Measurements from ENCODE around the gene CHD3. TPM values are rescaled to one million over a fixed set of nuclear protein-coding genes. Genes with fewer than 3 reads are reported as not detected.

Gene CHD3
- total RNA-seq, 1 donor from 2014 or later, result 129 TPM

DNA sequence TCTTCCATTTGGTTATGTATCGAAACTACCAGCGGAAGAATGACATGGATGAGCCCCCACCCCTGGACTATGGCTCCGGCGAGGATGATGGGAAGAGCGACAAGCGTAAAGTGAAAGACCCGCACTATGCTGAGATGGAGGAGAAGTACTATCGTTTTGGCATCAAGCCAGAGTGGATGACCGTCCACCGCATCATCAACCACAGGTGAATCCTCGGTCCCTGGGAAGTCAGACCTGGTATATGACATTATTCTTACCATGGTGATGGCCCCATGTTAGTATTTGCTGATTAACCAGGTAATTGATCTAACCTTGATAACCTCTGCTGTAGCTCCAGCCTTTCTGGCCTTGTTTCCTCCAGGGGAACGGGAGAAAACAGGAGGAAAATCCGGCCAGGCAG lies 8.5 kb downstream of the CHD3 start:
- Mint-ChIP-seq H3K27ac (ENCODE audit: unreplicated experiment) (no peak overlapping the region), H3K4me1 (ENCODE audit: low read depth) (no peaks in the 10 kb centered on the region), H3K27me3 (ENCODE audit: low read depth) (no peaks in the 10 kb centered on the region), H3K9me3 (ENCODE audit: low read depth) (no peaks in the 10 kb centered on the region), H3K36me3 (ENCODE audit: low read depth) (peaks cover 60% of the 10 kb centered on the region), H3K4me3 (ENCODE audit: unreplicated experiment) (no peak overlapping the region)
- no peak for DNase-seq (ENCODE audit: low spot score)
- TF ChIP-seq, protein P1, sequence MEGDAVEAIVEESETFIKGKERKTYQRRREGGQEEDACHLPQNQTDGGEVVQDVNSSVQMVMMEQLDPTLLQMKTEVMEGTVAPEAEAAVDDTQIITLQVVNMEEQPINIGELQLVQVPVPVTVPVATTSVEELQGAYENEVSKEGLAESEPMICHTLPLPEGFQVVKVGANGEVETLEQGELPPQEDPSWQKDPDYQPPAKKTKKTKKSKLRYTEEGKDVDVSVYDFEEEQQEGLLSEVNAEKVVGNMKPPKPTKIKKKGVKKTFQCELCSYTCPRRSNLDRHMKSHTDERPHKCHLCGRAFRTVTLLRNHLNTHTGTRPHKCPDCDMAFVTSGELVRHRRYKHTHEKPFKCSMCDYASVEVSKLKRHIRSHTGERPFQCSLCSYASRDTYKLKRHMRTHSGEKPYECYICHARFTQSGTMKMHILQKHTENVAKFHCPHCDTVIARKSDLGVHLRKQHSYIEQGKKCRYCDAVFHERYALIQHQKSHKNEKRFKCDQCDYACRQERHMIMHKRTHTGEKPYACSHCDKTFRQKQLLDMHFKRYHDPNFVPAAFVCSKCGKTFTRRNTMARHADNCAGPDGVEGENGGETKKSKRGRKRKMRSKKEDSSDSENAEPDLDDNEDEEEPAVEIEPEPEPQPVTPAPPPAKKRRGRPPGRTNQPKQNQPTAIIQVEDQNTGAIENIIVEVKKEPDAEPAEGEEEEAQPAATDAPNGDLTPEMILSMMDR (IDR thresholded peaks at IDR 0.05), result no peak

DNA sequence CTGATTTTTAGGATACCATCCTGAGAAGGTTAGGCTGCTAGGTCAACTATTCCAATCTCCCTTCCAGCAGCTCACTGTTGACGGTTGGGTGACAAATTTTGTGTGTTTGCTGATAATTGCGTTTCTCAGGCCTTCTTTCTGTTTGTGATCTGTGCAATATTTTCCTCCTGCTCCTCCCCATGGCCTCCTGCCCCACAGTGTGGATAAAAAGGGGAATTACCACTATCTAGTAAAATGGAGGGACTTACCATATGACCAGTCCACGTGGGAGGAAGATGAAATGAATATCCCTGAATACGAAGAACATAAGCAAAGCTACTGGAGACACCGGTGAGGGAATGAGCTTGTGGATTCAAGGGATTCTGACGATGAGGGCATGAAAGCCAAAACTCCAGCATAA lies 9.2 kb downstream of the CHD3 start:
- H3K36me3 Mint-ChIP-seq (ENCODE audit: low read depth), result peaks cover 64% of the 10 kb centered on the region
- no peak overlapping the region for H3K4me3 Mint-ChIP-seq (ENCODE audit: unreplicated experiment)
- peak overlapping the region; percentile 23 for H3K27ac Mint-ChIP-seq (ENCODE audit: unreplicated experiment)
- no peak for DNase-seq (ENCODE audit: low spot score)
- TF ChIP-seq, protein P1 (IDR thresholded peaks at IDR 0.05), result peak; percentile 67
- H3K9me3 Mint-ChIP-seq (ENCODE audit: low read depth), result no peaks in the 10 kb centered on the region
- no peaks in the 10 kb centered on the region for H3K4me1 Mint-ChIP-seq (ENCODE audit: low read depth)
- no peaks in the 10 kb centered on the region for H3K27me3 Mint-ChIP-seq (ENCODE audit: low read depth)

DNA sequence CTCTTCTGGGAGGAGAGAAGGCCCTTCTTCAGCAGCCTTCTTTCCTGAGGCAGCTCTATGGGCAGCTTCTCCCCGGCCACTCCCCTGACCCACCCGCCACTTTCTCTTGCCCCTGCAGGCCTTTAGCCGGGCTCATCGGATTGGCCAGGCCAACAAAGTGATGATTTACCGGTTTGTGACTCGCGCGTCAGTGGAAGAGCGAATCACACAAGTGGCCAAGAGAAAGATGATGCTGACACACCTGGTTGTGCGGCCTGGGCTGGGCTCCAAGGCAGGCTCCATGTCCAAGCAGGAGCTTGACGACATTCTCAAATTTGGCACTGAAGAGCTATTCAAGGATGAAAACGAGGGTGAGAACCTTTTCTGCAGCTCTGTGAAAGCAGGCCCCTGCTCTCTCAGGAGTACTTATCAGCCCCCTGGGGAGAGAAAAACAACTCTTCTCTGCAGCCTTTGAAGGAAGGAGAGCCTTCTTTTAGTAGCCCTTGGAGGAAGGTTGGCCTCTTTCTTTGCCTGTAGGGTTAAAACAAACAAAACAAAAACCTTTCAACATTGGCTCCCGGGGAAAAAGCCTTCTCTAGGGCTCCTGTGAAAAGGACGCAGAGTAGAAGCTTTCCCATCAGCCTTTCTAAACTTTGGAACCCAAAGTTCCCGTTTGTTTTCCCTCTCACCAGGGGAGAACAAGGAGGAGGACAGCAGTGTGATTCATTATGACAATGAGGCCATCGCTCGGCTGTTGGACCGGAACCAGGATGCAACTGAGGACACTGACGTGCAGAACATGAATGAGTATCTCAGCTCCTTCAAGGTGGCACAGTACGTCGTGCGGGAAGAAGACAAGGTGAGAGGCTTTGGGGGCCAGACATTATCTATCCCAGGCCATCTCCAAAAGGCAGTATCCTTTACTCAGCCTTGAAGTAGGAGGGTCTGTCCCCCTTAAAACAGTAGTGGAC lies 14.8 kb downstream of the CHD3 start:
- Mint-ChIP-seq H3K36me3 (ENCODE audit: low read depth) (peaks cover 70% of the 10 kb centered on the region), H3K9me3 (ENCODE audit: low read depth) (no peaks in the 10 kb centered on the region), H3K4me1 (ENCODE audit: low read depth) (no peaks in the 10 kb centered on the region), H3K27ac (ENCODE audit: unreplicated experiment) (peak overlapping the region; percentile 27), H3K4me3 (ENCODE audit: unreplicated experiment) (no peak overlapping the region), H3K27me3 (ENCODE audit: low read depth) (no peaks in the 10 kb centered on the region)
- no peak for DNase-seq (ENCODE audit: low spot score)
- TF ChIP-seq, protein P1 (IDR thresholded peaks at IDR 0.05), result no peak

DNA sequence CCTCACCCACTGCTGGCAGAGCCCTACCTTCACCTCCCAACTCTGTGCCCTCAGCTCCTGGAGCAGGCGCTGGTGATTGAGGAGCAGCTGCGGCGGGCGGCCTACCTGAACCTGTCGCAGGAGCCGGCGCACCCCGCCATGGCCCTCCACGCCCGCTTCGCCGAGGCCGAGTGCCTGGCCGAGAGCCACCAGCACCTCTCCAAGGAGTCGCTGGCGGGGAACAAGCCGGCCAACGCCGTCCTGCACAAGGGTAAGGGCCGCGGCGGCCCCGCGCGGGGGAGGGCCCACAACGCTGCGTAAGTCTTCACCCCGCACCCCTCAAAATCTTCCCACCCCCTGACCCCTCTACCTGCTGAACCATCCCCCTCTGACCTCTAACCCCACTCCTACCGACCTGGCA lies 20.5 kb downstream of the CHD3 start:
- H3K27me3 Mint-ChIP-seq (ENCODE audit: low read depth), result no peaks in the 10 kb centered on the region
- H3K4me3 Mint-ChIP-seq (ENCODE audit: unreplicated experiment), result no peak overlapping the region
- H3K4me1 Mint-ChIP-seq (ENCODE audit: low read depth), result no peaks in the 10 kb centered on the region
- no peaks in the 10 kb centered on the region for H3K9me3 Mint-ChIP-seq (ENCODE audit: low read depth)
- no peak for DNase-seq (ENCODE audit: low spot score)
- no peak overlapping the region for H3K27ac Mint-ChIP-seq (ENCODE audit: unreplicated experiment)
- TF ChIP-seq, protein P1 (IDR thresholded peaks at IDR 0.05), result no peak
- peaks cover 55% of the 10 kb centered on the region for H3K36me3 Mint-ChIP-seq (ENCODE audit: low read depth)

DNA sequence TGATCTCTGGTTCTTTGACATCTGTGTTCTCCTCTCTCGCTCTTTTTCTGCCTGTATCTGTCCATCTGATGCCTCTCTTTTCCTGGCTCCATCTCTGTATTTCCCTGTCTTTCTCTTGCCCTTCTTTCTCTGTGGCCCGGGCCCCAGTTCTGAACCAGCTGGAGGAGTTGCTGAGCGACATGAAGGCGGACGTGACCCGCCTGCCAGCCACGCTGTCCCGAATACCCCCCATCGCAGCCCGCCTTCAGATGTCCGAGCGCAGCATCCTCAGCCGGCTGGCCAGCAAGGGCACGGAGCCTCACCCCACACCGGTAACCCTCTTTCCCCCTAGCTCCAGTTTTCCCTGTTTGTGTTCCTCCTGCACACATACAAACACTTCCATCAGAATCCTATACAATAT lies 21.7 kb downstream of the CHD3 start:
- Mint-ChIP-seq H3K27me3 (ENCODE audit: low read depth) (no peaks in the 10 kb centered on the region), H3K4me3 (ENCODE audit: unreplicated experiment) (no peak overlapping the region), H3K9me3 (ENCODE audit: low read depth) (no peaks in the 10 kb centered on the region), H3K36me3 (ENCODE audit: low read depth) (peaks cover 46% of the 10 kb centered on the region), H3K4me1 (ENCODE audit: low read depth) (peaks cover 7% of the 10 kb centered on the region), H3K27ac (ENCODE audit: unreplicated experiment) (no peak overlapping the region)
- TF ChIP-seq, protein P1 (IDR thresholded peaks at IDR 0.05), result no peak
- no peak for DNase-seq (ENCODE audit: low spot score)
